ENCODE data around the gene ADARB1. TPM values are rescaled to one million over a fixed set of nuclear protein-coding genes. Genes with fewer than 3 reads are reported as not detected.
A peak's percentile ranks its signal among the peaks of the same experiment; 100 is the strongest.

Gene ADARB1
- total and polyA plus RNA-seq, 9 donors, result 6.0 to 23.7 (median 16.3) TPM

- Histone ChIP-seq H3K9me3 (no peaks in the 10 kb centered on the region), H3K27me3 (no peaks in the 10 kb centered on the region), H3K4me3 (no peak overlapping the region), H3K27ac (no peak overlapping the region), H3K4me1 (ENCODE audit: insufficient read depth) (peaks cover 4% of the 10 kb centered on the region), H3K36me3 (no peaks in the 10 kb centered on the region)
- WGBS, 3 donors, result 87 to 95% (median 93%) methylated on average over 12 to 13 of the region's 13 CpGs
- DNase-seq, result peak in 1 of 5 donors; percentile 7
- intact Hi-C loops (cut with DNase I), result no loop called here
- TF ChIP-seq POLR2A (IDR thresholded peaks at IDR 0.05), result no peak
- TF ChIP-seq, protein P1, sequence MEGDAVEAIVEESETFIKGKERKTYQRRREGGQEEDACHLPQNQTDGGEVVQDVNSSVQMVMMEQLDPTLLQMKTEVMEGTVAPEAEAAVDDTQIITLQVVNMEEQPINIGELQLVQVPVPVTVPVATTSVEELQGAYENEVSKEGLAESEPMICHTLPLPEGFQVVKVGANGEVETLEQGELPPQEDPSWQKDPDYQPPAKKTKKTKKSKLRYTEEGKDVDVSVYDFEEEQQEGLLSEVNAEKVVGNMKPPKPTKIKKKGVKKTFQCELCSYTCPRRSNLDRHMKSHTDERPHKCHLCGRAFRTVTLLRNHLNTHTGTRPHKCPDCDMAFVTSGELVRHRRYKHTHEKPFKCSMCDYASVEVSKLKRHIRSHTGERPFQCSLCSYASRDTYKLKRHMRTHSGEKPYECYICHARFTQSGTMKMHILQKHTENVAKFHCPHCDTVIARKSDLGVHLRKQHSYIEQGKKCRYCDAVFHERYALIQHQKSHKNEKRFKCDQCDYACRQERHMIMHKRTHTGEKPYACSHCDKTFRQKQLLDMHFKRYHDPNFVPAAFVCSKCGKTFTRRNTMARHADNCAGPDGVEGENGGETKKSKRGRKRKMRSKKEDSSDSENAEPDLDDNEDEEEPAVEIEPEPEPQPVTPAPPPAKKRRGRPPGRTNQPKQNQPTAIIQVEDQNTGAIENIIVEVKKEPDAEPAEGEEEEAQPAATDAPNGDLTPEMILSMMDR (IDR thresholded peaks at IDR 0.05), result no peak
- TF ChIP-seq EP300 (IDR thresholded peaks at IDR 0.05), result no peak
These were observed 178.1 kb downstream of the ADARB1 start for GRCh38 chr21:45252448-45252925.

DNA sequence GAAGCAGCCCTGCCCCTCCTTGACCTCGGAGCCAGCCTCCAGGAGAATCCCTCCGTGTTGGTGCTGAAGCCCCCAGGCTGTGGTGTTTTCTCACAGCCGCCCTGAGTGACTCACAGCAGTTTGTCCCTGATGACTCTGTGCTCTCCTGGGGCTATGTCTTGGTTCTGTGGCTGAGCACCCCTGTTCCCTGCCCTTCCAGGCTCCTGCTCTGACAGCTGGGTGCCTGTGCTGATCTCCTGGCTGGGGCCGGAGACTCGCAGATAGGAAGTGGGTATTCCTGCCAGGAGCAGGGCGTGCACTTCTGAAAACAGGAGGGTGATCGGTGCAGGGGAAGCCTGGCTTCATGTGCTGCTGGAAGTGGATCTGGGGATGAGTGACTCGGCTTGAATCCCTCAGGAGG lies 178.8 kb downstream of the ADARB1 start:
- no peak overlapping the region for H3K27ac ChIP-seq
- H3K4me3 ChIP-seq, result no peak overlapping the region
- intact Hi-C loops (cut with DNase I), result no loop called here
- WGBS, 3 donors, result 27 to 36% (median 29%) methylated on average over 8 of the region's 8 CpGs
- no peak for DNase-seq
- no peaks in the 10 kb centered on the region for H3K27me3 ChIP-seq
- H3K4me1 ChIP-seq (ENCODE audit: insufficient read depth), result peaks cover 4% of the 10 kb centered on the region
- no peaks in the 10 kb centered on the region for H3K36me3 ChIP-seq
- H3K9me3 ChIP-seq, result no peaks in the 10 kb centered on the region
- TF ChIP-seq, protein P1 (IDR thresholded peaks at IDR 0.05), result no peak
- TF ChIP-seq EP300 (IDR thresholded peaks at IDR 0.05) (no peak), POLR2A (IDR thresholded peaks at IDR 0.05) (no peak)

- no peaks in the 10 kb centered on the region for H3K9me3 ChIP-seq
- 80 to 83% (median 82%) methylated on average over 21 to 28 of the region's 28 CpGs for WGBS, 3 donors
- H3K27me3 ChIP-seq, result no peaks in the 10 kb centered on the region
- DNase-seq, result no peak
- peaks cover under 1% of the 10 kb centered on the region for H3K4me1 ChIP-seq (ENCODE audit: insufficient read depth)
- H3K27ac ChIP-seq, result no peak overlapping the region
- no peak overlapping the region for H3K4me3 ChIP-seq
- H3K36me3 ChIP-seq, result no peaks in the 10 kb centered on the region
- intact Hi-C loops (cut with DNase I), result no loop called here
- TF ChIP-seq, protein P1 (IDR thresholded peaks at IDR 0.05), result no peak
- no peak for TF ChIP-seq EP300 (IDR thresholded peaks at IDR 0.05)
- no peak for TF ChIP-seq POLR2A (IDR thresholded peaks at IDR 0.05)
These were observed 179.5 kb downstream of the ADARB1 start for GRCh38 chr21:45253633-45254459.

GRCh38 chr21:45254460-45254930 lies 180.1 kb downstream of the ADARB1 start:
- Histone ChIP-seq H3K36me3 (no peaks in the 10 kb centered on the region), H3K4me3 (no peak overlapping the region), H3K4me1 (ENCODE audit: insufficient read depth) (peaks cover 2% of the 10 kb centered on the region), H3K9me3 (no peaks in the 10 kb centered on the region), H3K27me3 (no peaks in the 10 kb centered on the region), H3K27ac (no peak overlapping the region)
- WGBS, 3 donors, result 72 to 82% (median 81%) methylated on average over 17 of the region's 17 CpGs
- TF ChIP-seq EP300 (IDR thresholded peaks at IDR 0.05), result no peak
- TF ChIP-seq POLR2A (IDR thresholded peaks at IDR 0.05), result no peak
- TF ChIP-seq, protein P1 (IDR thresholded peaks at IDR 0.05), result no peak
- DNase-seq, result peak in 1 of 5 donors; percentile 6
- intact Hi-C loops (cut with DNase I), result no loop called here

Data from ovary (tissue), 9 donors.